H1 (cell line): Measurements from ENCODE around the gene STEEP1. TPM values are rescaled to one million over a fixed set of nuclear protein-coding genes. Genes with fewer than 3 reads are reported as not detected.

Source experiments
- CTCF ChIA-PET: fragments of 300-600 bp; sonication (Branson Sonifier 250); formaldehyde crosslinking; loops from one replicate; lab custom pipeline; 2021; ENCODE audit not compliant: partially characterized antibody; lab: Charles Lee
- POLR2A ChIA-PET: fragments of 300-600 bp; sonication (Branson Sonifier 250); formaldehyde crosslinking; loops from one replicate; lab custom pipeline; 2021; ENCODE audit warnings: inconsistent platforms; ENCODE audit not compliant: partially characterized antibody; lab: Charles Lee
- DNase-seq, 2 experiments: peaks; one replicate each; pipeline versions ENCODE4 v3.0.0 to v3.0.0-alpha.2; 2010 to 2022; ENCODE audit warnings: low spot score in 2 of 2, low read depth in 1 of 2, mixed read lengths in 1 of 2
- FAIRE-seq: peaks from 2 replicates; lab custom pipeline; 2011; peaks lifted over from hg19 to GRCh38; lab: Jason Lieb, UNC
- H2AFZ ChIP-seq: 2 replicates; pipeline ENCODE4 v1.8.1; 2012; ENCODE audit warnings: low read length, inconsistent platforms
- H2AK5ac ChIP-seq: 2 replicates; pipeline ENCODE4 v1.6.1; 2013; ENCODE audit warnings: low read depth, low read length
- H2BK120ac ChIP-seq: replicated peaks from 2 replicates; pipeline ENCODE3; 2013; ENCODE audit warnings: low read depth, low read length, inconsistent platforms
- H2BK12ac ChIP-seq: 2 replicates; pipeline ENCODE4 v1.6.1; 2013; ENCODE audit warnings: low read depth, low read length
- H2BK15ac ChIP-seq: 2 replicates; pipeline ENCODE4 v1.6.1; 2013; ENCODE audit warnings: low read length
- H2BK20ac ChIP-seq: 2 replicates; pipeline ENCODE4 v1.6.1; 2013; ENCODE audit warnings: low read length
- H2BK5ac ChIP-seq: 2 replicates; pipeline ENCODE4 v1.6.1; 2013; ENCODE audit warnings: low read depth, low read length
- H3K14ac ChIP-seq: 2 replicates; pipeline ENCODE4 v1.6.1; 2013; ENCODE audit warnings: inconsistent platforms; ENCODE audit not compliant: insufficient read length
- H3K18ac ChIP-seq: 2 replicates; pipeline ENCODE4 v1.6.1; 2013; ENCODE audit warnings: low read length; ENCODE audit errors: extremely low read depth
- H3K23ac ChIP-seq: 2 replicates; pipeline ENCODE4 v1.6.1; 2013; ENCODE audit warnings: inconsistent platforms; ENCODE audit not compliant: insufficient read length
- H3K23me2 ChIP-seq: 2 replicates; pipeline ENCODE4 v1.6.1; 2013; ENCODE audit warnings: low read depth, low read length
- H3K27ac ChIP-seq: 2 replicates; pipeline ENCODE4 v1.6.1; 2011; ENCODE audit warnings: low read depth, low read length, inconsistent platforms
- H3K27me3 ChIP-seq, 4 experiments: replicated peaks in 1 of 4; 1 replicate in 1 of 4; 2 replicates in 3 of 4; pipeline versions ENCODE4 v1.6.1 to v1.8.1; 2011 to 2013; ENCODE audit warnings: low read length in 3 of 4, mild to moderate bottlenecking in 3 of 4, inconsistent platforms in 2 of 4, mixed read lengths in 2 of 4, moderate library complexity in 1 of 4; ENCODE audit not compliant: control insufficient read depth in 3 of 4, insufficient read depth in 3 of 4; ENCODE audit errors: extremely low read depth in 1 of 4
- H3K36me3 ChIP-seq, 4 experiments: 2 replicates each; pipeline versions ENCODE4 v1.6.1 to v1.8.1; 2011 to 2013; ENCODE audit warnings: mild to moderate bottlenecking in 4 of 4, low read length in 3 of 4, moderate library complexity in 2 of 4, control low read depth in 1 of 4, inconsistent platforms in 1 of 4; ENCODE audit not compliant: insufficient read depth in 4 of 4, control insufficient read depth in 2 of 4
- H3K4ac ChIP-seq: replicated peaks from 2 replicates; pipeline ENCODE3; 2013; ENCODE audit warnings: low read length, low read depth, mixed read lengths, inconsistent platforms; ENCODE audit not compliant: insufficient read length
- H3K4me1 ChIP-seq, 4 experiments: replicated peaks in 1 of 4; 1 replicate in 1 of 4; 2 replicates in 3 of 4; pipeline versions ENCODE4 v1.6.1 to v1.8.1; 2011 to 2013; ENCODE audit warnings: low read length in 3 of 4, inconsistent platforms in 2 of 4, mixed read lengths in 1 of 4; ENCODE audit not compliant: insufficient read depth in 4 of 4, control insufficient read depth in 3 of 4
- H3K4me2 ChIP-seq, 2 experiments: 2 replicates each; pipeline versions ENCODE4 v1.6.1 to v1.8.1; 2011 to 2013; ENCODE audit warnings: low read depth in 2 of 2, low read length in 2 of 2, control low read depth in 1 of 2, inconsistent platforms in 1 of 2, mild to moderate bottlenecking in 1 of 2; ENCODE audit not compliant: insufficient read depth in 1 of 2
- H3K4me3 ChIP-seq, 4 experiments: fragments of 200-600, 300-600 bp in 1 of 4; sonication (generic), shearing (Covaris generic), sonication (Bioruptor Twin) in 1 of 4; 2 replicates each; pipeline versions ENCODE4 v1.5.1 to v1.8.1; 2011 to 2016; ENCODE audit warnings: low read length in 4 of 4, low read depth in 3 of 4, control low read depth in 2 of 4, inconsistent platforms in 2 of 4, mild to moderate bottlenecking in 2 of 4, mixed read lengths in 1 of 4, moderate library complexity in 1 of 4; ENCODE audit not compliant: insufficient read depth in 2 of 4; ENCODE audit errors: extremely low read depth in 1 of 4
- H3K56ac ChIP-seq: replicated peaks from 2 replicates; pipeline ENCODE3; 2013; ENCODE audit warnings: low read depth, mild to moderate bottlenecking, mixed read lengths, low read length, inconsistent platforms; ENCODE audit not compliant: insufficient read length
- H3K79me1 ChIP-seq: 2 replicates; pipeline ENCODE4 v1.6.1; 2013; ENCODE audit warnings: low read depth, low read length, control low read depth
- H3K79me2 ChIP-seq, 2 experiments: 2 replicates each; pipeline versions ENCODE4 v1.6.1 to v1.8.1; 2012 to 2013; ENCODE audit warnings: low read length in 2 of 2, mild to moderate bottlenecking in 2 of 2, inconsistent platforms in 1 of 2; ENCODE audit not compliant: insufficient read depth in 2 of 2, control insufficient read depth in 1 of 2
- H3K9ac ChIP-seq, 4 experiments: replicated peaks in 1 of 4; 1 replicate in 1 of 4; 2 replicates in 3 of 4; pipeline versions ENCODE4 v1.6.1 to v1.8.1; 2011 to 2013; ENCODE audit warnings: low read depth in 3 of 4, low read length in 3 of 4, control low read depth in 2 of 4, mild to moderate bottlenecking in 2 of 4, moderate library complexity in 2 of 4, inconsistent platforms in 1 of 4; ENCODE audit errors: extremely low read depth in 1 of 4
- H3K9me3 ChIP-seq, 2 experiments: 2 replicates each; pipeline versions ENCODE4 v1.6.1 to v1.8.1; 2012 to 2013; ENCODE audit warnings: mild to moderate bottlenecking in 2 of 2, moderate library complexity in 2 of 2, control low read depth in 1 of 2, inconsistent platforms in 1 of 2, low read depth in 1 of 2, low read length in 1 of 2, mixed read lengths in 1 of 2; ENCODE audit not compliant: insufficient read depth in 2 of 2
- H4K20me1 ChIP-seq, 2 experiments: replicated peaks in 1 of 2; 2 replicates each; pipeline versions ENCODE3 to v1.8.1; 2011 to 2013; ENCODE audit warnings: inconsistent platforms in 2 of 2, low read length in 2 of 2, mild to moderate bottlenecking in 1 of 2; ENCODE audit not compliant: insufficient read depth in 2 of 2, control insufficient read depth in 1 of 2
- H4K5ac ChIP-seq: 2 replicates; pipeline ENCODE4 v1.6.1; 2013; ENCODE audit warnings: low read length, low read depth, mixed read lengths, inconsistent platforms; ENCODE audit not compliant: insufficient read length
- H4K8ac ChIP-seq: 2 replicates; pipeline ENCODE4 v1.8.0; 2013; ENCODE audit warnings: mild to moderate bottlenecking, moderate library complexity, low read length, inconsistent platforms; ENCODE audit not compliant: insufficient read depth; ENCODE audit errors: extremely low read depth
- H4K91ac ChIP-seq: replicated peaks from 2 replicates; pipeline ENCODE3; 2013; ENCODE audit warnings: low read length, mixed read lengths, inconsistent platforms; ENCODE audit not compliant: insufficient read length
- BACH1 ChIP-seq: IDR thresholded peaks from 2 replicates; pipeline ENCODE4 v1.6.1; 2012; ENCODE audit warnings: low read length, improper control_type of control experiment
- CBX5 ChIP-seq: fragments of 300-800, 300-1000 bp; sonication (generic); IDR thresholded peaks from 2 replicates; pipeline ENCODE4 v1.7.1; 2016; ENCODE audit warnings: antibody characterized with exemption, low read length, low read depth
- CBX8 ChIP-seq: fragments of 300-800, 300-1000 bp; sonication (generic); IDR thresholded peaks from 2 replicates; pipeline ENCODE4 v1.7.1; 2016; ENCODE audit warnings: low read depth, low read length, borderline replicate concordance
- CREB1 ChIP-seq: IDR thresholded peaks from 2 replicates; pipeline ENCODE4 v1.6.1; 2012; ENCODE audit warnings: inconsistent platforms
- EP300 ChIP-seq, 2 experiments: IDR thresholded peaks; 1 replicate in 1 of 2; 2 replicates in 1 of 2; pipeline ENCODE4 v1.6.1; 2011 to 2012; ENCODE audit warnings: low read depth in 2 of 2, low read length in 2 of 2, mild to moderate bottlenecking in 2 of 2, borderline replicate concordance in 1 of 2, inconsistent platforms in 1 of 2, moderate library complexity in 1 of 2
- JUND ChIP-seq: IDR thresholded peaks from 2 replicates; pipeline ENCODE4 v1.6.1; 2011; ENCODE audit warnings: mild to moderate bottlenecking, improper control_type of control experiment, low read length
- KDM5A ChIP-seq: fragments of 200-600 bp; IDR thresholded peaks from 2 replicates; pipeline ENCODE4 v1.7.1; 2012; ENCODE audit warnings: mild to moderate bottlenecking, low read length, inconsistent platforms, mixed read lengths
- MAFK ChIP-seq: IDR thresholded peaks from 2 replicates; pipeline ENCODE4 v1.6.1; 2012; ENCODE audit warnings: low read depth, mild to moderate bottlenecking, improper control_type of control experiment, low read length
- NRF1 ChIP-seq: IDR thresholded peaks from 2 replicates; pipeline ENCODE4 v1.6.1; 2011; ENCODE audit warnings: mild to moderate bottlenecking, low read depth, low read length, improper control_type of control experiment
- RBBP5 ChIP-seq: IDR thresholded peaks from 2 replicates; pipeline ENCODE4 v1.7.1; 2012; ENCODE audit warnings: low read depth, mild to moderate bottlenecking, inconsistent platforms, low read length, moderate library complexity, borderline replicate concordance
- SP2 ChIP-seq: IDR thresholded peaks from 2 replicates; pipeline ENCODE4 v1.6.1; 2012; ENCODE audit warnings: mild to moderate bottlenecking, low read length, inconsistent platforms
- SP4 ChIP-seq: IDR thresholded peaks from 2 replicates; pipeline ENCODE4 v1.6.1; 2012; ENCODE audit warnings: low read length, inconsistent platforms
- YY1 ChIP-seq: IDR thresholded peaks from 2 replicates; pipeline ENCODE4 v1.6.1; 2011; ENCODE audit warnings: low read depth, mild to moderate bottlenecking, low read length
- WGBS, 2 experiments: shearing (Covaris generic) in 1 of 2; methylation state at CpG; one replicate each; pipeline versions ENCODE4 v1.1.6 to v1.1.7; 2013 to 2015; ENCODE audit warnings: low lambda C conversion rate in 2 of 2, mixed read lengths in 2 of 2, inconsistent platforms in 1 of 2, low coverage in 1 of 2, missing lambda C conversion rate in 1 of 2; ENCODE audit not compliant: insufficient replicate concordance in 2 of 2, insufficient coverage in 1 of 2, insufficient read length in 1 of 2; ENCODE audit errors: extremely low coverage in 1 of 2, missing lambda C conversion rate in 1 of 2; 5-methylcytosine and 5-hydroxymethylcytosine counted together
- polyA plus RNA-seq, 7 experiments: library from polyadenylated mRNA; depleted of rRNA in 3 of 7; stranded (reverse) in 5 of 7; unstranded in 2 of 7; fragments of >200 nt in 5 of 7; fragments of 200-250 nt in 2 of 7; gene quantifications; 1 replicate in 5 of 7; 2 replicates in 1 of 7; 4 replicates in 1 of 7; pipeline versions ENCODE4 v1.2.1 to v1.2.3, GENCODE V29; 2011 to 2013; ENCODE audit warnings: missing spikeins in 2 of 7, mixed read lengths in 2 of 7
- total RNA-seq: library from RNA; stranded (reverse); fragmentation: NEBNext Ultra II Directional; extraction: Animal tissue kit (Norgen Biotek cat#: 25700); gene quantifications from 2 replicates; pipeline ENCODE4 v1.2.1, GENCODE V29; 2021
- TF ChIP-seq, protein P1 (sequence below): IDR thresholded peaks from 2 replicates; pipeline ENCODE4 v1.6.1; 2011; ENCODE audit warnings: low read depth, mild to moderate bottlenecking, low read length; ENCODE audit not compliant: insufficient read depth

Gene STEEP1
- total and polyA plus RNA-seq, 2 of the 8 experiments (the other 6 are each of a cell fraction or from before 2014, with no cell fraction given) = 9.2 to 29.7 TPM

GRCh38 chrX:119523664-119524184 is 41.5 kb downstream of the STEEP1 start:
- no peak overlapping the region for H2BK20ac ChIP-seq
- H3K79me1 ChIP-seq = no peaks in the 10 kb centered on the region
- H4K8ac ChIP-seq = no peak overlapping the region
- no peak for DNase-seq
- H4K5ac ChIP-seq = no peak overlapping the region
- no peak overlapping the region for H3K23ac ChIP-seq
- no peaks in the 10 kb centered on the region for H3K79me2 ChIP-seq
- no peak for TF ChIP-seq SP4
- TF ChIP-seq BACH1 = no peak
- no peak for TF ChIP-seq CREB1
- TF ChIP-seq MAFK = no peak
- no peak for TF ChIP-seq YY1
- no peak for TF ChIP-seq CBX5
- no peak for TF ChIP-seq NRF1
- no peak for TF ChIP-seq CBX8
- no peak for TF ChIP-seq RBBP5
- no peak for TF ChIP-seq EP300 (IDR thresholded peaks at IDR 0.05; ENCODE audit: borderline replicate concordance in 1 of 2, low read depth in 2 of 2, low read length in 2 of 2)
- TF ChIP-seq SP2 = no peak
- no peak for TF ChIP-seq KDM5A
- TF ChIP-seq JUND = no peak
- TF ChIP-seq, protein P1, sequence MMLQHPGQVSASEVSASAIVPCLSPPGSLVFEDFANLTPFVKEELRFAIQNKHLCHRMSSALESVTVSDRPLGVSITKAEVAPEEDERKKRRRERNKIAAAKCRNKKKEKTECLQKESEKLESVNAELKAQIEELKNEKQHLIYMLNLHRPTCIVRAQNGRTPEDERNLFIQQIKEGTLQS = no peak
- TF ChIP-seq, all 59 proteins: peak for 0
- CTCF ChIA-PET = interaction anchor here (1.0 to 1.5 kb wide), 2 partner anchors 11 to 26 kb away, joined by 3 to 4 read pairs; no protein-coding TSS in a partner anchor
- Histone ChIP-seq H3K9ac (no peak overlapping the region), H2AFZ (no peak overlapping the region), H2AK5ac (no peak overlapping the region), H3K4me1 (no peaks in the 10 kb centered on the region), H2BK12ac (no peak overlapping the region), H2BK120ac (no peak overlapping the region), H4K20me1 (no peaks in the 10 kb centered on the region), H3K23me2 (no peaks in the 10 kb centered on the region), H3K4me3 (no peak overlapping the region), H3K18ac (no peak overlapping the region), H4K91ac (no peak overlapping the region), H3K9me3 (no peaks in the 10 kb centered on the region), H3K4me2 (no peak overlapping the region), H3K4ac (no peak overlapping the region), H2BK15ac (no peak overlapping the region), H3K56ac (no peak overlapping the region), H3K36me3 (no peaks in the 10 kb centered on the region), H3K14ac (no peak overlapping the region), H2BK5ac (no peak overlapping the region), H3K27ac (no peak overlapping the region), H3K27me3 (no peaks in the 10 kb centered on the region)
- POLR2A ChIA-PET = no interaction called here
- FAIRE-seq = no peak
- 100% methylated on average over 1 of the region's 1 CpG; no CpG with 5 or more reads in 1 of the 2 experiments for WGBS, 2 experiments
